ENCODE results near the gene DISP1. TPM values are rescaled to one million over a fixed set of nuclear protein-coding genes. Genes with fewer than 3 reads are reported as not detected.
A peak's percentile ranks its signal among the peaks of the same experiment; 100 is the strongest.

Gene DISP1
- total and polyA plus RNA-seq, 4 donors, result 4.4 to 25.7 (median 8.7) TPM

DNA sequence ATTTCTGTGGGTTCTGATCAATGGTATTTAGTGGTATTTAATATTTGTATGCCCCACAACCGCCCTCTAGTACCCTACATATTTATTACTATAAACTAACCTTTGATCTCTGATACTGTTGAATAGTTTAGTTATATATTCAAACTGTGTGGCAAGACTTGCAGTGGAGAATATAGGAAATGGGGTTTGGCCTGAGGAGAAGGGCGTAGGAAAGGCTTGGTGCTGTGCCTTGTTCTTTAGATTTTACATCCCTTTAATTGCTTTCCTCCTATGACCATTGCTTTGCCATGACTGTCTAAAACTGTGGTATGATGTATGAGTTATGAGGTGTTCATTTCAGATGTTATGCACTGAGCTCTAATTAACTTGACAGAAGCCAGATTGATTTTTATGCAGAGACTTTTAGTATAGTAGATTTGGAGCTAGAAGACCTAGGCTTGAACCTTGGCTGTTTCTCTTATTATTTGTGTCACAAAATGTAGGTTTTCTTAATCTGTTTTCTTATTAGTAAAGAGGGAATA is 18.6 kb downstream of the DISP1 start:
- H3K4me1 ChIP-seq (ENCODE audit: control insufficient read depth in 5 of 5, insufficient read depth in 5 of 5, low read length in 5 of 5), result peaks cover 0 to 13% (median 0%) of the 10 kb centered on the region in 5 donors
- TF ChIP-seq, protein P1, sequence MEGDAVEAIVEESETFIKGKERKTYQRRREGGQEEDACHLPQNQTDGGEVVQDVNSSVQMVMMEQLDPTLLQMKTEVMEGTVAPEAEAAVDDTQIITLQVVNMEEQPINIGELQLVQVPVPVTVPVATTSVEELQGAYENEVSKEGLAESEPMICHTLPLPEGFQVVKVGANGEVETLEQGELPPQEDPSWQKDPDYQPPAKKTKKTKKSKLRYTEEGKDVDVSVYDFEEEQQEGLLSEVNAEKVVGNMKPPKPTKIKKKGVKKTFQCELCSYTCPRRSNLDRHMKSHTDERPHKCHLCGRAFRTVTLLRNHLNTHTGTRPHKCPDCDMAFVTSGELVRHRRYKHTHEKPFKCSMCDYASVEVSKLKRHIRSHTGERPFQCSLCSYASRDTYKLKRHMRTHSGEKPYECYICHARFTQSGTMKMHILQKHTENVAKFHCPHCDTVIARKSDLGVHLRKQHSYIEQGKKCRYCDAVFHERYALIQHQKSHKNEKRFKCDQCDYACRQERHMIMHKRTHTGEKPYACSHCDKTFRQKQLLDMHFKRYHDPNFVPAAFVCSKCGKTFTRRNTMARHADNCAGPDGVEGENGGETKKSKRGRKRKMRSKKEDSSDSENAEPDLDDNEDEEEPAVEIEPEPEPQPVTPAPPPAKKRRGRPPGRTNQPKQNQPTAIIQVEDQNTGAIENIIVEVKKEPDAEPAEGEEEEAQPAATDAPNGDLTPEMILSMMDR (IDR thresholded peaks at IDR 0.05; ENCODE audit: control extremely low read depth, extremely low read depth), result no peak
- H3K36me3 ChIP-seq (ENCODE audit: control insufficient read depth in 4 of 4, insufficient read depth in 4 of 4, low read length in 4 of 4), result no peaks in the 10 kb centered on the region
- H3K27ac ChIP-seq (ENCODE audit: low read depth in 1 of 2, low read length in 1 of 2), result no peak overlapping the region
- ATAC-seq (ENCODE audit: insufficient read depth, low FRiP score) (no peak), DNase-seq (no peak)
- no peak overlapping the region for H3K4me3 ChIP-seq
- no peaks in the 10 kb centered on the region for H3K9me3 ChIP-seq (ENCODE audit: control insufficient read depth in 4 of 4, insufficient read depth in 3 of 4, low read length in 3 of 4)
- H3K9ac ChIP-seq (ENCODE audit: insufficient read depth in 1 of 2, low read length in 2 of 2), result no peak overlapping the region
- 88 to 92% methylated on average over 2 of the region's 2 CpGs for WGBS, 2 donors
- no peaks in the 10 kb centered on the region for H3K27me3 ChIP-seq (ENCODE audit: control insufficient read depth in 3 of 3, insufficient read depth in 3 of 3, low read length in 2 of 3)

DNA sequence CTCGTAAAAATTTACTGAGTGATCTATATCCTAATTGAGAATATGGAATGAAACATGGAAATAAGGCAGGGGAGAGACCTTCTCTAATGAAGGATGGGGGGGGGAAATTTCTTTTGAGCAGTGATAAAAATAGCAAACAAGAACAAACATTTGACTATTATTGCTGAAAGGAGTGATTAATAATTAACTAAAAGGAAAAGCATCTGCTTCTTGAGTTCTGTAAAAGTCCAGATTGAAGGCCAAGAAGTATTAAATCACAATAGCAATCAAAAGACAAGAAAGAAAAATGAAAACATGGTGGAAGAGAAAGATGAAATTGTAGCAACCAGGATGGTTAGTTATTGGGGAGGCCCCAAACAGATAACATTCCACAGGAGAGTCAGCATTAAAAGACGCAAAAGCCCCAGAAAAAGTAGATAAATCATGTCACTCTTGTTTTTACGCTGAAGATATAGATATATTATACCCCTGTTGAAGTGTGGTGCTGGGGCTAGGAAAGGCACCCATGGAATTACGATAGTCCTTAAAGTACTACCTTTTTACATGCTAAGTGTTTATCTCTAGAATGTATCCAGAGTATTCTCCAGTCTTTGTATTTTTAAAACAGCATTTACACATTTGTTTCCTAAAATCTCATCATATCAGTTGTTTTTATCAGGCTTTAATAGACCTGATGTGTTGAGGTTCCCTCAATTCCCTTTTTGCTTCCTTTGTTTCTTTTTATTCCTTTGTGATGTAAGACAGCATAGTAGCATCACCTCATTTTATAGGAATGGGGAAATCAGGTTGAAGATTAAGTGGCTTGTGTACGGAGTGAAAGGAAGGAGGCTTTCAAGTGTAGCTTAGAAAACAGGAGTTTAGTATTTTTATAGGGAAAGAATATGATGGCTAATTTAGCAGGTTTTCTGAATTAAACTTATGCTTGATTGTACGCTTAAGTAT is 28.9 kb downstream of the DISP1 start:
- Histone ChIP-seq H3K36me3 (ENCODE audit: control insufficient read depth in 4 of 4, insufficient read depth in 4 of 4, low read length in 4 of 4) (no peaks in the 10 kb centered on the region), H3K4me1 (ENCODE audit: control insufficient read depth in 5 of 5, insufficient read depth in 5 of 5, low read length in 5 of 5) (peaks cover 0 to 3% (median 0%) of the 10 kb centered on the region in 5 donors), H3K9me3 (ENCODE audit: control insufficient read depth in 4 of 4, insufficient read depth in 3 of 4, low read length in 3 of 4) (no peaks in the 10 kb centered on the region), H3K4me3 (no peak overlapping the region), H3K27ac (ENCODE audit: low read depth in 1 of 2, low read length in 1 of 2) (no peak overlapping the region), H3K9ac (ENCODE audit: insufficient read depth in 1 of 2, low read length in 2 of 2) (no peak overlapping the region), H3K27me3 (ENCODE audit: control insufficient read depth in 3 of 3, insufficient read depth in 3 of 3, low read length in 2 of 3) (no peaks in the 10 kb centered on the region)
- DNase-seq (no peak), ATAC-seq (ENCODE audit: insufficient read depth, low FRiP score) (peak; percentile 41)
- TF ChIP-seq, protein P1 (IDR thresholded peaks at IDR 0.05; ENCODE audit: control extremely low read depth, extremely low read depth), result no peak
- WGBS, 2 donors, result 81 to 87% methylated on average over 6 of the region's 6 CpGs

DNA sequence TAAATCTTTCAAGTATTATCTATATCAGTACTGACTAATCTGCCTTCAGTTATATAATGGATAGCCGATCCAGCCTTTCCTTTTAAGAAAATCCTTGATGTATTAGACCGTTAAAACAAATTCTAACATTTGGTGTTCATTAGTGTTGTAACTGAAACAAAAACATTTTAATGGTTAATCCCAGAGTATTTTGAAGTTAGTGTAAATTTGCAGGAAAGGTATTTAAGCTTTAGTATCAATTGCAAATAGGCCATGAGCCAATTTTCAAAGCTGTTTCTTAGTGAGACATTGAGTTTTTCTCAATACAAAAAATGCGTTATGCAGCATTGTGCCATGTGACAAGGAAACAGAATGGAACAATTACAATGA is 29.6 kb downstream of the DISP1 start:
- no peak for DNase-seq
- Histone ChIP-seq H3K4me1 (ENCODE audit: control insufficient read depth in 5 of 5, insufficient read depth in 5 of 5, low read length in 5 of 5) (peaks cover 0 to 3% (median 0%) of the 10 kb centered on the region in 5 donors), H3K9ac (ENCODE audit: insufficient read depth in 1 of 2, low read length in 2 of 2) (no peak overlapping the region), H3K27ac (ENCODE audit: low read depth in 1 of 2, low read length in 1 of 2) (no peak overlapping the region), H3K36me3 (ENCODE audit: control insufficient read depth in 4 of 4, insufficient read depth in 4 of 4, low read length in 4 of 4) (no peaks in the 10 kb centered on the region), H3K27me3 (ENCODE audit: control insufficient read depth in 3 of 3, insufficient read depth in 3 of 3, low read length in 2 of 3) (no peaks in the 10 kb centered on the region), H3K9me3 (ENCODE audit: control insufficient read depth in 4 of 4, insufficient read depth in 3 of 4, low read length in 3 of 4) (no peaks in the 10 kb centered on the region), H3K4me3 (no peak overlapping the region)
- TF ChIP-seq, protein P1 (IDR thresholded peaks at IDR 0.05; ENCODE audit: control extremely low read depth, extremely low read depth), result no peak
- no peak for ATAC-seq (ENCODE audit: insufficient read depth, low FRiP score)
- 77 to 89% methylated on average over 3 of the region's 3 CpGs for WGBS, 2 donors
